NOMO-1 (cell line): ENCODE data around the gene GAA.

Experiments used
- DNase-seq, 2 experiments: peaks; one replicate each; lab custom pipeline; 2025; ENCODE audit not compliant: unreplicated experiment in 2 of 2; lab: John Stamatoyannopoulos, UW

GAA gene

DNA sequence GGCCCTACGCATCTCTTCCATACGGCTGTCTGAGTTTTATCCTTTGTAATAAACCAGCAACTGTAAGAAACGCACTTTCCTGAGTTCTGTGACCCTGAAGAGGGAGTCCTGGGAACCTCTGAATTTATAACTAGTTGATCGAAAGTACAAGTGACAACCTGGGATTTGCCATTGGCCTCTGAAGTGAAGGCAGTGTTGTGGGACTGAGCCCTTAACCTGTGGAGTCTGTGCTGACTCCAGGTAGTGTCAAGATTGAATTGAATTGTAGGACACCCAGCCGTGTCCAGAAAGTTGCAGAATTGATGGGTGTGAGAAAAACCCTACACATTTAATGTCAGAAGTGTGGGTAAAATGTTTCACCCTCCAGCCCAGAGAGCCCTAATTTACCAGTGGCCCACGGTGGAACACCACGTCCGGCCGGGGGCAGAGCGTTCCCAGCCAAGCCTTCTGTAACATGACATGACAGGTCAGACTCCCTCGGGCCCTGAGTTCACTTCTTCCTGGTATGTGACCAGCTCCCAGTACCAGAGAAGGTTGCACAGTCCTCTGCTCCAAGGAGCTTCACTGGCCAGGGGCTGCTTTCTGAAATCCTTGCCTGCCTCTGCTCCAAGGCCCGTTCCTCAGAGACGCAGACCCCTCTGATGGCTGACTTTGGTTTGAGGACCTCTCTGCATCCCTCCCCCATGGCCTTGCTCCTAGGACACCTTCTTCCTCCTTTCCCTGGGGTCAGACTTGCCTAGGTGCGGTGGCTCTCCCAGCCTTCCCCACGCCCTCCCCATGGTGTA is 1.5 kb downstream of the GAA start:
- DNase-seq, result no peak

GRCh38 chr17:80103449-80104085 is 2.2 kb downstream of the GAA start:
- no peak for DNase-seq

DNA sequence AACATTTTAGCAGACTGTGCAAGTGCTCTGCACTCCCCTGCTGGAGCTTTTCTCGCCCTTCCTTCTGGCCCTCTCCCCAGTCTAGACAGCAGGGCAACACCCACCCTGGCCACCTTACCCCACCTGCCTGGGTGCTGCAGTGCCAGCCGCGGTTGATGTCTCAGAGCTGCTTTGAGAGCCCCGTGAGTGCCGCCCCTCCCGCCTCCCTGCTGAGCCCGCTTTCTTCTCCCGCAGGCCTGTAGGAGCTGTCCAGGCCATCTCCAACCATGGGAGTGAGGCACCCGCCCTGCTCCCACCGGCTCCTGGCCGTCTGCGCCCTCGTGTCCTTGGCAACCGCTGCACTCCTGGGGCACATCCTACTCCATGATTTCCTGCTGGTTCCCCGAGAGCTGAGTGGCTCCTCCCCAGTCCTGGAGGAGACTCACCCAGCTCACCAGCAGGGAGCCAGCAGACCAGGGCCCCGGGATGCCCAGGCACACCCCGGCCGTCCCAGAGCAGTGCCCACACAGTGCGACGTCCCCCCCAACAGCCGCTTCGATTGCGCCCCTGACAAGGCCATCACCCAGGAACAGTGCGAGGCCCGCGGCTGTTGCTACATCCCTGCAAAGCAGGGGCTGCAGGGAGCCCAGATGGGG is 3.1 kb downstream of the GAA start:
- no peak for DNase-seq

- no peak for DNase-seq
These were observed 3.6 kb downstream of the GAA start for GRCh38 chr17:80104956-80105375.

DNA sequence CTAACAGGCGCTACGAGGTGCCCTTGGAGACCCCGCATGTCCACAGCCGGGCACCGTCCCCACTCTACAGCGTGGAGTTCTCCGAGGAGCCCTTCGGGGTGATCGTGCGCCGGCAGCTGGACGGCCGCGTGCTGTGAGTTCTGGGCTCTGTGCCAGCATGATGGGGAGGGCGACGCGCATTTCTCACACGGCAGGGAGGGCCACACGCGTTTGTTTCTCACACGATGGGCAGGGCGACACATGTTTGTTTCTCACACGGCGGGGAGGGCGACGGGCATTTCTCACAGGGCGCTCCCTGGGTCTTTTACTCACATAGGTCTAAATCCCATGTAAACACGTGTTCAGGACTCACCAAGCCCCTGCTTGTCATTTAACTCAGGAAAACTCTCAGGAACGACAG is 4.4 kb downstream of the GAA start:
- DNase-seq, result no peak

DNA sequence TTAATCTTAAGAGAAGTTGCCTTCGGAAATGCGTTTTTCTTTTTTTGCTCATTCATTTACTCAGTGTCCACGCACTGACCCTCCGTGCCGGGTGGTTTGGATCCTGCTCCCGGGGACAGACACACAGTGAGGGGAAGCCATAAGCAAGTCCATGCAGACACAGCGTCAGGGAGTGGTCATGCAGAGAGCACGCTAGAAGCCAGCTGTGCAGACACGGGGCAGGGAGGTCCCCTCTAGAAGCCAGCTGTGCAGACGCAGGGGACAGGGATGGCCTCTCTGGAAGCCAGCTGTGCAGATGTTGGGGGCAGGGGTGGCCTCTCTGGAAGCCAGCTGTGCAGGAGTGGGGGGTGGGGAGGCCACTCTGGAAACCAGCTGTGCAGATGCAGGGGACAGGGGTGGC is 4.8 kb downstream of the GAA start:
- DNase-seq, result no peak

DNA sequence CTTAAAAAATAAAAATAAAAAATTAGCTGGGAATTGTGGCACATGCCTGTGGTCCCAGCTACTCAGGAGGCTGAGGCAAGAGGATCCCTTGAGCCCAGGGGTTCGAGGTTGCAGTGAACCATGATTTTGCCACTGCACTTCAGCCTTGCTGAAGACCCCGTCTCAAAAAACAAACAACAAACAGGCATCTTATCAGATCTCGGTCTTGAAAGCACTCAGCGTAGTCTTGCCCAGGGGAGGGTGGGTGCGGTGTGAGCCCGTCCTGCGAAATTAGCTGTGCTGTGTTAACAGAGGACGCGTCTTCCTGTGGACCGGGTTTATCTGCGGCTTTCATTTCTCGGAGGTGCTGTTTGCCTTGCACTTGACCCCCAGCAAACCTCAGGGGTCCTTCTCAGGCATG is 5.4 kb downstream of the GAA start:
- DNase-seq, result no peak

- no peak for DNase-seq
These were observed 6.0 kb downstream of the GAA start for GRCh38 chr17:80107231-80108021.

DNA sequence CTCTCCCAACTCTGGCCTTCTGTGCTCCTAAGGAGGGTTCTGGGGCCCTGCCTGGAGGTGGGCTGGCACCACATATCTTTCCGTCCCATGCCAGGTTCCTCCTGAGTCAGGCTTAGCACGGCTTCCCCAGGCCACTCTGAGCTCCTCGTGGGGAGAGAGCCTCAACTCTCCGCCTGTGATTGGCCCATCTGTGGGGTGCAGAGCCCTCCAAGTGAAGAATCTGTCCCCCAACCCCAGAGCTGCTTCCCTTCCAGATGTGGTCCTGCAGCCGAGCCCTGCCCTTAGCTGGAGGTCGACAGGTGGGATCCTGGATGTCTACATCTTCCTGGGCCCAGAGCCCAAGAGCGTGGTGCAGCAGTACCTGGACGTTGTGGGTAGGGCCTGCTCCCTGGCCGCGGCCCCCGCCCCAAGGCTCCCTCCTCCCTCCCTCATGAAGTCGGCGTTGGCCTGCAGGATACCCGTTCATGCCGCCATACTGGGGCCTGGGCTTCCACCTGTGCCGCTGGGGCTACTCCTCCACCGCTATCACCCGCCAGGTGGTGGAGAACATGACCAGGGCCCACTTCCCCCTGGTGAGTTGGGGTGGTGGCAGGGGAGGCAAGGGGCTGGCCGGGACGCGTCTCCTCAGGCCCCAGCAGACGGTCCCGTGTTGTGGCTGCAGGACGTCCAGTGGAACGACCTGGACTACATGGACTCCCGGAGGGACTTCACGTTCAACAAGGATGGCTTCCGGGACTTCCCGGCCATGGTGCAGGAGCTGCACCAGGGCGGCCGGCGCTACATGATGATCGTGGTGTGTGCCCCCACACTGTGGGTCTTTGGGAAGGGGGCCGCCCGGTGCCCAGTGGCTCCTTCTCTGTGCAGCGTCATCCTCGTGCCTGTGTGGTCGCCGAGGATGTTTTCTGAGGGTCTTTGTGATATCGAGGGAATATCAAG is 6.9 kb downstream of the GAA start:
- no peak for DNase-seq

DNA sequence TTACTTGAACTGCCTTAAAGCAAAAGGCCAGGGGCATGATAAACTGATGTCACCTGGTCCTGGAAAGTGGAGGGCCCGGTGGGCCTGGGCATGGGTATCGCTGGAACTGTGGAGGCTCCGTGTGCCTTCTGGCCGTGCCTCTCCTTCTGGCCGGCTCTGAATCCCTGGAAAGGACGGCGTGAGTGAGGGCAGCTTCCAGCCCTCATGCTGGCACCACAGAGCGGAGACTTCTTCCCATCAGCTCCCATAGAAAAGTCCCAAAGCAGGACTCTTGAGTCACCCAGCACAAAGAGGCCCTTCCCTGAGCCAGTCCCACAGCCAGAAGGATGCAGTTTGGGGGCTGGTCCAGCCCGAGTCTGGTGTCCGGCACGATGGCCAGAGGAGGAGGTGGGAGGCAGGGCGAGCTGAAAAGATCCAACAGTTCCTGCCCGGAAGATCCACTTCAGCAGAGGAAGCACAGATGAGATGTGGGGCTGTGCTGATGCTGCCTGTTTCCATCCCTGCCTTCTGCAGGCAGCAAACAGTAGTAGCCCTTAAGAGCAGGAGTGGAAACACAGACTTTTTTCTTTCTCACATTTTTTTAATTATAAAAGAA is 7.8 kb downstream of the GAA start:
- DNase-seq, result no peak

DNA sequence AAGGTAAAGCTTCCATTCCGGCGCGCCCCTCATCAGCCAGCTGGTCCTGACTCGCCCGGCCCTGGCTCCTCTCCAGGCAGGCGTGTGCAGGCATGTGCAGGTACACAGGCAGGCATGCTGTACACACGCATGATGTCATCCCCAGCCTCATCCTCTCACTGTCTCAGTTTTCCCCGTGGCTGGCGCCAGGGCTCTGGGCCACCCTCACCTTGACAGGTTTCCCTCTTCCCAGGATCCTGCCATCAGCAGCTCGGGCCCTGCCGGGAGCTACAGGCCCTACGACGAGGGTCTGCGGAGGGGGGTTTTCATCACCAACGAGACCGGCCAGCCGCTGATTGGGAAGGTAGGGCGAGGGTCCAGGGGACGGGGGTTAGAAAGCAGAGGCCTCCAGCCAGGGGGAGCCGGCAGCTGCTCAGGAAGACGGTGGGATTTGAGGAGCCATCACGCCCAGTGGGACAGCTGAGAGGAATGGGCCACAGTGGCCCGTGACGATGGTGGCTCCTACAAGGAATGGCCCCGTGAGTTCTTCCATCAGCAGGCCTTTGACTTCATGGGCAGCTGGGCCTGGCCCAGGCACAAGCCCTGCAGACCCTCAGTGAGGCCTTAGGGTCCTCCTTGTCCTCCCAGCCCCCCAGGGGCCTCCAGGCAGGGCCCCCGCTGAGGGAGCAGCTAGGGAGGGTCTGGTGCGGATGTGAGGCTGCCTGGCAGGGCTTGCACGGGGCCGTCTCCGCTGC is 8.5 kb downstream of the GAA start:
- DNase-seq, result no peak

GRCh38 chr17:80110447-80110812 is 9.0 kb downstream of the GAA start:
- no peak for DNase-seq

DNA sequence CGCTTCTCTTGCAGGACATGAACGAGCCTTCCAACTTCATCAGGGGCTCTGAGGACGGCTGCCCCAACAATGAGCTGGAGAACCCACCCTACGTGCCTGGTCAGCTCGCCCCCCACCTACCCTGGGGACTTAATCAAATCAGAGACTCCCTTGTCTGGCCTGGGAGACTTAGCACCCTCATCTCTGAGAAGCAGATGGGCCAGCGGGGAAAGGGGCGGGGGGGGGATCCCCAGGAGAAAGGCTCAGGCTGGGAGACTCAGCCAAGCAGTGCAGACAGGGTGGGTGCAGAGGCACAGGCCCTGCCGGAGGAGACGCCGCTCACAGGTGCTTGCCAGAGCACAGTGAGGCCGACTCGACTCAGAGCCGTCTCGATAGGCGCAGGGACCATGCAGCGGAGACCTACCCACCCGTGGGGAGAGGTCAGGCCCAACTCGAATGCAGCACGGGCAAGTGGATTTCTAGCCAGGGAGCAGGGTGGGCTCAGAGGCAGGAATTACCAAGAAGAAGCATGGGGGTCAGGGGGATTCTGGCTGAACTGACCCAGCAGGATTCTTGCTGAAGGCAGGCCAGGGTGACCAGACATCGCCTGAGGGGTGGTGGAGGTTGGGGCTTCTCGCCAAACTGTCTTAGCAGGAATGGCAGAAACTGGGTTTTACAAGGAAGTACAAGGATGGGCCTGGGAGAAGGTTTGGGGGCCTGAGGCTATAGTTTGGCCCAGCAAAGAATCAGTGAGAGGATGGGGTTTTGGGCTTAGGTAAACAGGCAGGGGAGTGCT is 9.7 kb downstream of the GAA start:
- DNase-seq, result no peak

DNA sequence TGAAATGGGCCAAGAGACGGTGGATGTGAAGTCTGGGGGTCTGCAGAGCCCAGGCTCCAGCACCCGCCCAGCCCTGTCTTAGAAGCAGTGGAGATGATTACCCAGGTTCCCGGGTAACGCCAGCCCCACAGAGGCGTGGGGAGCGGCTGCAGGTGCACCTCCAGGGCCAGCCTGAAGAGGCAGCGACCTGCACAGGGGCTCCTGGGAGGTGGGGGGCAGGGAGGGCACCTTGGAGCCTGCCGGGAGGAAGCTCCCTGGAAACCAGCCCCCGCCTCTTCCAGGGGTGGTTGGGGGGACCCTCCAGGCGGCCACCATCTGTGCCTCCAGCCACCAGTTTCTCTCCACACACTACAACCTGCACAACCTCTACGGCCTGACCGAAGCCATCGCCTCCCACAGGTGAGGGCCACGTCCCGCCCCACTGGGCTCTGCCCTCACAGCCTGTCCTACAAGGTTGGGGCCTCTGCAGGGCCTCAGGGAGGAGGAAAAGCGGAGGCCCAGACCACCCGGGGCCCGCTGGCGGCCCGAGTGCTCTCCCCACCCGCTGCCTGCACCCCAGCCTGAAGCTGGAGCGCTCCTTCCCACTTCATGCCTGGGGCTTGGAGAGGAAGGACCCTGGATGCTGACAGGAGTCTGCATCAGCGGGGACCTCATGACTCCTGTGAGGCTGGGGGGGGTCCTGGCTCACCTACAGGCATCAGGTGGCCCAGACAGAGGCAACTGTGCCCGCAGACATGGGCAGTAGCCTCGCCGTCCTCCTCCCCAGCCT is 10.5 kb downstream of the GAA start:
- DNase-seq, result no peak

DNA sequence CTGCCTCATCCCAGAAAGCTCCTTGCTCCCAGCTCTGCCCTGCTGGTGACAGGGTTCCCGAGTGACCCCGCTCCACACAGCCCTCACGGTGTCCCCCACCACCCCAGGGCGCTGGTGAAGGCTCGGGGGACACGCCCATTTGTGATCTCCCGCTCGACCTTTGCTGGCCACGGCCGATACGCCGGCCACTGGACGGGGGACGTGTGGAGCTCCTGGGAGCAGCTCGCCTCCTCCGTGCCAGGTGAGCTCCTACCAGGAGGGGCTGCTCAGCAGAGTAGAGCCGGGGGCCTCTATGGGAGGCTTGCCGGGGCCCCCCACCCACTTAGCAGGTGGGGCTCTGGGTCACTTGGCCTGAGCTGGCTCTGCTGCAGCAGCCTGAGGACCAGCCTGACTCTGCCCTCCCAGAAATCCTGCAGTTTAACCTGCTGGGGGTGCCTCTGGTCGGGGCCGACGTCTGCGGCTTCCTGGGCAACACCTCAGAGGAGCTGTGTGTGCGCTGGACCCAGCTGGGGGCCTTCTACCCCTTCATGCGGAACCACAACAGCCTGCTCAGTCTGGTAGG is 11.2 kb downstream of the GAA start:
- no peak for DNase-seq

DNA sequence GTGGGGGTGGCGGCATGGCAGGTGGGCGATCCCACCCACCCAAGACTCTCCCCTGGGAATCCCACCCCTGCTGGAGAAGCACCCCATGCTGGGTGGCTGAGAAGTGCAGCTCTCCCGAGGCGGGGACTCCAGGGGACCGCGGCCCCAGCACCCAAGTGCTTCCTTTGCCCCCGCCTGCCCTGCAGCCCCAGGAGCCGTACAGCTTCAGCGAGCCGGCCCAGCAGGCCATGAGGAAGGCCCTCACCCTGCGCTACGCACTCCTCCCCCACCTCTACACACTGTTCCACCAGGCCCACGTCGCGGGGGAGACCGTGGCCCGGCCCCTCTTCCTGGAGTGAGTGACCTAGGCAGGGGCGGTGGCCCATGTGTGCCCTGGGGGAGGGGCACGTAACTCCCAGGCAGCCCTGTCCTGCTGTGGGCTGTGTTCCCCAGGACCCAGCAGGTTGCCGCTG is 11.7 kb downstream of the GAA start:
- DNase-seq, result no peak

GRCh38 chr17:80114758-80115157 is 13.4 kb downstream of the GAA start:
- no peak for DNase-seq
